Measurements from ENCODE around the gene PCSK1N. TPM values are rescaled to one million over a fixed set of nuclear protein-coding genes. Genes with fewer than 3 reads are reported as not detected.
"Not testable (repeated sequence)": the region's sequence is repeated elsewhere in the genome, so short reads cannot be mapped to it uniquely, and the experiment has no call there.

PCSK1N gene
- total RNA-seq, 5 donors from 2014 or later (not counting 1 experiment from before 2014, with no cell fraction given) = 5.0 to 11.4 (median 9.1) TPM

DNA sequence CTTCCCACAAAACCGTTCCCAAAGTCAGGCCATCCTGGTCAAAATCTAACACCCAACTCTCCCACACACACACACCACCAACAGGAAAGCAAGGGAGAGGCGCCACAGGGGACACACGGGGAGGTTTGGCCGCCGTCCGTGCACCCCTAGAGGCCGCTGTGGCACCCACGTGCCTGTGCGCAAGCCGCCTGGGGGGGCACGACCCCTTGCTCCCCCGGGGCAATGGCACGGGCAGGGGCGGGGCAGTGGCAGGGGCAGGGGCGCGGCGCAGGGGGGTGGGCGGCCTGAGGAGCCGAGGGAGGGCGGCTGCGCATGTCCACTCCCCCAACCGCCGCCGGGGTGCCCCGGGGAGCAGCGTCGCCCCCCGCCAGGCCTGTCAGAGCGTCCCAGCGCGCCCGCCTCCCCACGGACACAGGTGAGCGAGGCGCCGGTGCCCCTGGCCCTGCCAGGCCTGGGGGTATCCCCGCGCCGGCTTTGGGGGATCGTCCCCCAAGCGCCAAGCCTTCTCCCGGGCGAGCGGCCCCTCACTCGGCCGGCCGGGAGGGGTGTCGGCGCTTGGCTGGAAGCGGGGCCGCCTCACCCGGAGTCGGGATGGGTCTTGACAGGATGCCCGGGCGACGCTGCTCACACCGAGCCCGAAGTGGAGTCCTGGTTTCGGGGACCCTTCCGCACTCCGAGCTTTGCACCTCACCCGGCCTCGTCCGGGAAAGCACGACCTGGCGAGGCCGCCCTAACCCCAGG, 9.1 kb downstream of the PCSK1N start, which contains the start of gene ERAS:
Gene ERAS (plus strand): TSS at position 379 of the 741 bp plus-strand sequence. CDS start 2,611 bp downstream, outside the sequence.
- H3K4me3 Mint-ChIP-seq = peak within 1 kb of the TSS; percentile 49 to 74 (median 50)
- ChIA-PET CTCF (no interaction called here), POLR2A (no interaction called here)
- H3K4me1 ChIP-seq (ENCODE audit: control insufficient read depth in 1 of 2, extremely low read depth in 1 of 2, insufficient read depth in 2 of 2, low read length in 2 of 2) = peaks cover 0 to 11% of the 10 kb centered on the region in 2 experiments
- peaks cover 32 to 43% of the 10 kb centered on the region in 2 donors for H3K27me3 Mint-ChIP-seq
- H3K27me3 ChIP-seq (replicated peaks in 1 of 2; ENCODE audit: control insufficient read depth in 2 of 2, extremely low read depth in 1 of 2, insufficient read depth in 2 of 2, low read length in 1 of 2) = peaks cover 0 to 42% of the 10 kb centered on the region in 2 experiments
- WGBS (ENCODE audit: insufficient coverage) = 24% methylated on average over 41 of the region's 67 CpGs
- peaks cover 12% of the 10 kb centered on the region for H3K36me3 Mint-ChIP-seq
- no peak within 1 kb of the TSS for H3K4me3 ChIP-seq (ENCODE audit: control insufficient read depth in 1 of 2, extremely low read depth in 1 of 2, low read length in 1 of 2)
- H3K36me3 ChIP-seq (ENCODE audit: control insufficient read depth in 2 of 2, extremely low read depth in 1 of 2, insufficient read depth in 1 of 2, low read length in 1 of 2) = peaks cover 0 to 5% of the 10 kb centered on the region in 2 donors
- H3K27ac Mint-ChIP-seq = peak within 1 kb of the TSS in 1 of 2 donors; percentile 66
- peaks cover 5 to 8% (median 6%) of the 10 kb centered on the region in 3 donors for H3K4me1 Mint-ChIP-seq
- ATAC-seq (replicated peaks in 1 of 4) (peak; percentile 37 to 71 (median 62)), DNase-seq (peak in 5 of 35 experiments; percentile 7 to 33 (median 19))
- H3K27ac ChIP-seq (ENCODE audit: low read length) = no peak within 1 kb of the TSS
- no peaks in the 10 kb centered on the region for H3K9me3 ChIP-seq
- H3K9me3 Mint-ChIP-seq = no peaks in the 10 kb centered on the region

DNA sequence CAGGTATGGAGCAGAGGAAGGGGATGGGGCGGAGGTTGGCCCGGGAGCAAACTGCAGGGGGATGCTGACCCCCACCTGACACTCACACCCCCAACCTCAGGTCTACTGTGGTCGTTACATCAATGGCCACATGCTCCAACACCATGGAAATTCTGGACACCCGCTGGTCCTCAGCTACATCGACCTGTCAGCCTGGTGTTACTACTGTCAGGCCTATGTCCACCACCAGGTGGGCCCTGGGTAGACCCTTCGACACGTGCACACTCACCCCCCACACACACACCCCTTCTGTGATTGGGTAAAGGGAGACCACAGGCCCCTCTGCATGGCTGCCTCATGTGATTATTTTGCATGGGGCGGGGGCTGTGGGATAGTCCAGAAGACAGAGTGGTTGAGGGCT, 11.3 kb downstream of the PCSK1N start:
- ATAC-seq (replicated peaks in 1 of 4) = no peak
- H3K4me3 ChIP-seq (ENCODE audit: control insufficient read depth in 1 of 2, extremely low read depth in 1 of 2, low read length in 1 of 2) = no peak overlapping the region

DNA sequence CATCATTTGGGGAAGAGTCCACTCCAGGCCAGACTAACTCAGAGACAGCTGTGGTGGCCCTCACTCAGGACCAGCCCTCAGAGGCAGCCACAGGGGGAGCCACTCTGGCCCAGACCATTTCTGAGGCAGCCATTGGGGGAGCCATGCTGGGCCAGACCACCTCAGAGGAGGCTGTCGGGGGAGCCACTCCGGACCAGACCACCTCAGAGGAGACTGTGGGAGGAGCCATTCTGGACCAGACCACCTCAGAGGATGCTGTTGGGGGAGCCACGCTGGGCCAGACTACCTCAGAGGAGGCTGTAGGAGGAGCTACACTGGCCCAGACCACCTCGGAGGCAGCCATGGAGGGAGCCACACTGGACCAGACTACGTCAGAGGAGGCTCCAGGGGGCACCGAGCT, 12.4 kb downstream of the PCSK1N start:
- H3K9me3 Mint-ChIP-seq = no peaks in the 10 kb centered on the region
- H3K27ac ChIP-seq (ENCODE audit: low read length) = no peak overlapping the region
- no peak overlapping the region for H3K4me3 Mint-ChIP-seq
- POLR2A ChIA-PET = no interaction called here
- no peak overlapping the region for H3K4me3 ChIP-seq (ENCODE audit: control insufficient read depth in 1 of 2, extremely low read depth in 1 of 2, low read length in 1 of 2)
- ATAC-seq (replicated peaks in 1 of 4) (no peak), DNase-seq (no peak)
- peaks cover 0 to 10% of the 10 kb centered on the region in 2 experiments for H3K4me1 ChIP-seq (ENCODE audit: control insufficient read depth in 1 of 2, extremely low read depth in 1 of 2, insufficient read depth in 2 of 2, low read length in 2 of 2)
- H3K36me3 ChIP-seq (ENCODE audit: control insufficient read depth in 2 of 2, extremely low read depth in 1 of 2, insufficient read depth in 1 of 2, low read length in 1 of 2) = peaks cover 0 to 5% of the 10 kb centered on the region in 2 donors
- H3K36me3 Mint-ChIP-seq = peaks cover 25% of the 10 kb centered on the region
- peaks cover 0 to 21% of the 10 kb centered on the region in 2 experiments for H3K27me3 ChIP-seq (replicated peaks in 1 of 2; ENCODE audit: control insufficient read depth in 2 of 2, extremely low read depth in 1 of 2, insufficient read depth in 2 of 2, low read length in 1 of 2)
- no peaks in the 10 kb centered on the region for H3K9me3 ChIP-seq
- peaks cover 5 to 8% (median 6%) of the 10 kb centered on the region in 3 donors for H3K4me1 Mint-ChIP-seq
- CTCF ChIA-PET = no interaction called here
- H3K27ac Mint-ChIP-seq = no peak overlapping the region
- H3K27me3 Mint-ChIP-seq = peaks cover 10 to 25% of the 10 kb centered on the region in 2 donors
- WGBS (ENCODE audit: insufficient coverage) = no CpG with 5 or more reads among the region's 6 CpGs

More for the DNA sequence above, 11.3 kb downstream of the PCSK1N start:
- DNase-seq = no peak
- peaks cover 17 to 32% of the 10 kb centered on the region in 2 donors for H3K27me3 Mint-ChIP-seq
- no peak overlapping the region for H3K27ac Mint-ChIP-seq
- H3K27ac ChIP-seq (ENCODE audit: low read length) = no peak overlapping the region
- peaks cover 0 to 10% of the 10 kb centered on the region in 2 experiments for H3K4me1 ChIP-seq (ENCODE audit: control insufficient read depth in 1 of 2, extremely low read depth in 1 of 2, insufficient read depth in 2 of 2, low read length in 2 of 2)
- no peaks in the 10 kb centered on the region for H3K9me3 ChIP-seq
- peaks cover 0 to 24% of the 10 kb centered on the region in 2 experiments for H3K27me3 ChIP-seq (replicated peaks in 1 of 2; ENCODE audit: control insufficient read depth in 2 of 2, extremely low read depth in 1 of 2, insufficient read depth in 2 of 2, low read length in 1 of 2)
- H3K36me3 ChIP-seq (ENCODE audit: control insufficient read depth in 2 of 2, extremely low read depth in 1 of 2, insufficient read depth in 1 of 2, low read length in 1 of 2) = peaks cover 0 to 5% of the 10 kb centered on the region in 2 donors
- H3K36me3 Mint-ChIP-seq = peaks cover 19% of the 10 kb centered on the region
- 83% methylated on average over 1 of the region's 8 CpGs for WGBS (ENCODE audit: insufficient coverage)
- POLR2A ChIA-PET = interaction anchor here in 1 of 2 donors (0.6 kb wide), 1 partner anchor 276 kb away, joined by 3 read pairs; no protein-coding TSS in a partner anchor
- no peak overlapping the region for H3K4me3 Mint-ChIP-seq
- CTCF ChIA-PET = no interaction called here
- H3K4me1 Mint-ChIP-seq = peaks cover 5 to 8% (median 6%) of the 10 kb centered on the region in 3 donors
- no peaks in the 10 kb centered on the region for H3K9me3 Mint-ChIP-seq

DNA sequence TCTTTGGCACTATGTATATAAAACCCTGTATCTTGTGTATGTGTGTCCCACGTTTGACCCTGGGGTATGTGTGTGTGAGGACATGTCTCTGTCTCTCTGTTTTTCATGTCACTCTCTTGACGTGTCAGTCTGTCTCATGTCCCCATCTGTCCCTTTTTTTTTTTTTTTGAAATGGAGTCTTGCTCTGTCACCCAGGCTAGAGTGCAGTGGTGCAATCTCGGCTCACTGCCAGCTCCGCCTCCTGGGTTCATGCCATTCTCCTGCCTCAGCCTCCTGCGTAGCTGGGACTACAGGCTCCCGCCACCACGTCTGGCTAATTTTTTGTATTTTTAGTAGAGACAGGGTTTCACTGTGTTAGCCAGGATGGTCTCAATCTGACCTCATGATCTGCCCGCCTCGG, 16.0 kb downstream of the PCSK1N start:
- CTCF ChIA-PET = interaction anchor here in 1 of 2 donors (0.6 kb wide), 1 partner anchor 1650 kb away, joined by 3 read pairs; no protein-coding TSS in a partner anchor
- not testable (repeated sequence) for ATAC-seq (replicated peaks in 1 of 4)

DNA sequence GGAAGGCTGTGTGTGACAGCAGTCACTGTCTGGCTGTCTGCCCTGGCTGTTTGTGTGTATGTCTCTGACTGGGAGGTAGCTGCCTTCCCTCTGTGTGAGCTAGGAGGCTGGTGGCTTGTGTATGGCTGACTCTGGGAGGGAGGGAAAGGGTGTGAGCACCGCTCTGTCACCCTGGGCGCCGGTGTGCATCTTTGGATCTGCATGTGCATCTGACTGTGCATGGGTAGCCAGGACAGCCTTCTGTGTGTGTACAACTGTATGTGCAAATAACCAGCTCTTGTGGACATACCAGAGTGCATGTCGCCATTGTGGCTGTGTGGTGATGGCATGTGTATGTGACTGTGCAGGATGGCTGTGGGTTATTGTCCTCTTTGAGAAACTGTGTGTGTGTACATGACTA, 16.5 kb downstream of the PCSK1N start:
- Histone ChIP-seq H3K27ac (ENCODE audit: low read length) (no peak overlapping the region), H3K27me3 (replicated peaks in 1 of 2; ENCODE audit: control insufficient read depth in 2 of 2, extremely low read depth in 1 of 2, insufficient read depth in 2 of 2, low read length in 1 of 2) (no peaks in the 10 kb centered on the region), H3K9me3 (no peaks in the 10 kb centered on the region), H3K36me3 (ENCODE audit: control insufficient read depth in 2 of 2, extremely low read depth in 1 of 2, insufficient read depth in 1 of 2, low read length in 1 of 2) (peaks cover 0 to 21% of the 10 kb centered on the region in 2 donors), H3K4me1 (ENCODE audit: control insufficient read depth in 1 of 2, extremely low read depth in 1 of 2, insufficient read depth in 2 of 2, low read length in 2 of 2) (no peaks in the 10 kb centered on the region), H3K4me3 (ENCODE audit: control insufficient read depth in 1 of 2, extremely low read depth in 1 of 2, low read length in 1 of 2) (no peak overlapping the region)
- no peaks in the 10 kb centered on the region for H3K4me1 Mint-ChIP-seq
- no peak overlapping the region for H3K4me3 Mint-ChIP-seq
- H3K27me3 Mint-ChIP-seq = peaks cover 0 to 4% of the 10 kb centered on the region in 2 donors
- CTCF ChIA-PET = interaction anchor here in 1 of 2 donors (0.6 kb wide), 1 partner anchor 1649 kb away, joined by 3 read pairs; no protein-coding TSS in a partner anchor
- no peaks in the 10 kb centered on the region for H3K9me3 Mint-ChIP-seq
- DNase-seq = no peak
- POLR2A ChIA-PET = no interaction called here
- no CpG with 5 or more reads among the region's 4 CpGs for WGBS (ENCODE audit: insufficient coverage)
- H3K27ac Mint-ChIP-seq = no peak overlapping the region
- no peak for ATAC-seq (replicated peaks in 1 of 4)
- peaks cover 20% of the 10 kb centered on the region for H3K36me3 Mint-ChIP-seq

More for the DNA sequence above, 16.0 kb downstream of the PCSK1N start:
- H3K4me1 Mint-ChIP-seq; H3K27me3 Mint-ChIP-seq; H3K4me1 ChIP-seq (ENCODE audit: control insufficient read depth in 1 of 2, extremely low read depth in 1 of 2, insufficient read depth in 2 of 2, low read length in 2 of 2); H3K4me3 Mint-ChIP-seq; DNase-seq; H3K9me3 Mint-ChIP-seq; H3K4me3 ChIP-seq (ENCODE audit: control insufficient read depth in 1 of 2, extremely low read depth in 1 of 2, low read length in 1 of 2); H3K27ac ChIP-seq (ENCODE audit: low read length); H3K27me3 ChIP-seq (replicated peaks in 1 of 2; ENCODE audit: control insufficient read depth in 2 of 2, extremely low read depth in 1 of 2, insufficient read depth in 2 of 2, low read length in 1 of 2); H3K27ac Mint-ChIP-seq; H3K9me3 ChIP-seq; POLR2A ChIA-PET: not testable (repeated sequence)
- peaks cover 0 to 21% of the 10 kb centered on the region in 2 donors for H3K36me3 ChIP-seq (ENCODE audit: control insufficient read depth in 2 of 2, extremely low read depth in 1 of 2, insufficient read depth in 1 of 2, low read length in 1 of 2)
- no CpG with 5 or more reads among the region's 9 CpGs for WGBS (ENCODE audit: insufficient coverage)
- peaks cover 18% of the 10 kb centered on the region for H3K36me3 Mint-ChIP-seq

DNA sequence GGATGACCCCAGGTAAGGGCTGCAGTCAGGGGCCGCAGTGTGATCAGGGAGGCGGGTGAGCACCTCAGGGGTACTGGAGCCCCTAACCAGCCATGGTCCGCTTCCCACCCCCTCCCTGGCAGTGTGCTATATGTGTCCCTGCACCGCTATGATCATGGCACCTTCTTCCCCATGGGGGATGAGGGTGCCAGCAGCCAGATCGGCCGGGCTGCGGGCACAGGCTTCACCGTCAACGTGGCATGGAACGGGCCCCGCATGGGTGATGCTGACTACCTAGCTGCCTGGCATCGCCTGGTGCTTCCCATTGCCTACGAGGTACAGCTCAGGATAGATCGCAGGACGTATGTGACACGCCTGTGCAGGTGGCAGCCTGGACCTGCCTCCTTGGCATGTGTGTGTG, 17.3 kb downstream of the PCSK1N start:
- ATAC-seq (replicated peaks in 1 of 4) (no peak), DNase-seq (no peak)
- WGBS (ENCODE audit: insufficient coverage) = 95% methylated on average over 8 of the region's 16 CpGs
- H3K27ac ChIP-seq (ENCODE audit: low read length) = no peak overlapping the region
- H3K4me3 Mint-ChIP-seq = no peak overlapping the region
- H3K27me3 ChIP-seq (replicated peaks in 1 of 2; ENCODE audit: control insufficient read depth in 2 of 2, extremely low read depth in 1 of 2, insufficient read depth in 2 of 2, low read length in 1 of 2) = no peaks in the 10 kb centered on the region
- H3K4me1 ChIP-seq (ENCODE audit: control insufficient read depth in 1 of 2, extremely low read depth in 1 of 2, insufficient read depth in 2 of 2, low read length in 2 of 2) = no peaks in the 10 kb centered on the region
- ChIA-PET POLR2A (no interaction called here), CTCF (no interaction called here)
- H3K4me1 Mint-ChIP-seq = no peaks in the 10 kb centered on the region
- no peak overlapping the region for H3K4me3 ChIP-seq (ENCODE audit: control insufficient read depth in 1 of 2, extremely low read depth in 1 of 2, low read length in 1 of 2)
- no peak overlapping the region for H3K27ac Mint-ChIP-seq
- H3K36me3 Mint-ChIP-seq = peaks cover 20% of the 10 kb centered on the region
- peaks cover 0 to 17% of the 10 kb centered on the region in 2 donors for H3K36me3 ChIP-seq (ENCODE audit: control insufficient read depth in 2 of 2, extremely low read depth in 1 of 2, insufficient read depth in 1 of 2, low read length in 1 of 2)
- no peaks in the 10 kb centered on the region for H3K9me3 Mint-ChIP-seq
- H3K27me3 Mint-ChIP-seq = peaks cover 0 to 4% of the 10 kb centered on the region in 2 donors
- no peaks in the 10 kb centered on the region for H3K9me3 ChIP-seq

Data from T-cell (primary cell).